ENCODE measurements around the gene WDR18.
"Not testable (repeated sequence)": the region's sequence is repeated elsewhere in the genome, so short reads cannot be mapped to it uniquely, and the experiment has no call there.

The WDR18 gene

DNA sequence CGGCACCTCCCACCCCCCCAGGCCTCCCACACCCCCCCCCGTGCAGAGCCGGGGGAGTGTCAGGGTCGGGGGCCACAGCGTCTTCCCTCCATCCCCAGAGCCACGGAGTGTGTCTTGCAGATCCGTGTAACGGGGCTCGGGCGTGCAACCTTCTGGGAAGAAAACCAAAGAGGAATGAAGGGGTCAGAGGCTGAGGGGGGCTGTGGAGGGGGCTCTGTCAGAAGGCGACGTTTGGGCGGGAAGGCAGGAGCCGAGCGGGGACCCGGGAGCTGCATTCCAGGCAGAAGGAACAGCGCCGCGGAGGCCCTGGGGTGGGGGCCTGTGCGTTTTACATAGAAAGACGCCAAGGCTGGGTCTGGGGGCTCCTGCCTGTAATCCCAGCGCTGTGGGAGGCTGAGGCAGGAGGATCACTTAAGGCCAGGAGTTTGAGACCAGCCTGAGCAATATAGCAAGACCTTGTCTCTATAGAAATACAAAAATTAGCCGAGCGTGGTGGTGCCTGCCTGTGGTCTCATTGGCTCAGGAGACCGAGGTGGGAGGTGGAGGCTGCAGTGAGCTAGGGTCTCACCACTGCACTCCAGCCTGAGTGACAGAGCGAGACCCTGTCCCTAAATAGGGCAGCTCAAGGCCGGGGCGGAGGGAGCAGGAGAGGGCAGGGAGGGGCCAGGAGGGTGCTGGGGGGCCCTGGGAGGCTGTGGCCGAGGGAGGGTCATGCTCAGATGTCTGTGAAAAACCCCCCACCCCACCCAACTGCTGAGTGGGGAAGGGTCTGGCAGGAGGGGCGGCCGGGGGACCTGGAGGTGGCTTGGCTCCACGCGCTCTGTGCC, 30.5 kb upstream of the WDR18 start:
- Histone ChIP-seq H3K9me3 (ENCODE audit: severe bottlenecking) (no peaks in the 10 kb centered on the region), H3K4me3 (ENCODE audit: low read depth, low read length) (no peak overlapping the region), H3K27me3 (ENCODE audit: insufficient read depth, low read depth, severe bottlenecking) (no peaks in the 10 kb centered on the region), H3K36me3 (no peaks in the 10 kb centered on the region; the same call in 1 of the 2 replicates), H3K27ac (no peak overlapping the region)
- no peak for DNase-seq
- TF ChIP-seq CTCF (IDR thresholded peaks at IDR 0.05; ENCODE audit: low read depth, low read length) = no peak

DNA sequence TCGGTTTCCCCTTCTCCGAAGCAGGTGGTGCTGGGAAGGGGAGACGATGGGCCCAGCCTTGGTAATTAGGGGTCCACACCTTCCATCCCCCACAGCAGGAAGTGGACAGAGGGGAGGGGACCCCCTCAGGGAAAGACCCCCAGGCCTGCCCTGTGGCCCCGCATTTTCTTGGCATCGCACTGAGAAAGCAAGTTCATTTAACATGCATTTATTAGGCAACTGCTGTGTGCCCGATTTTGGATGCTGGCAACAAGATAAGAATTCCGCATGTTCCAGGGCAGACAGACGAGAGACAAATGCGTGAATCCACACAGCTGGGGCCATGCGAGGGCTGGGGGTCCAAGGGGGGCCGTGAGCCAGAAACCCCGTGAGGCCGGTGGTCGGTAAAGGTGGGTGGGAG, 29.9 kb upstream of the WDR18 start:
- Histone ChIP-seq H3K36me3 (peaks cover 4% of the 10 kb centered on the region; the same call in 1 of the 2 replicates), H3K4me3 (ENCODE audit: low read depth, low read length) (no peak overlapping the region), H3K27ac (no peak overlapping the region), H3K9me3 (ENCODE audit: severe bottlenecking) (no peaks in the 10 kb centered on the region), H3K27me3 (ENCODE audit: insufficient read depth, low read depth, severe bottlenecking) (no peaks in the 10 kb centered on the region)
- no peak for DNase-seq
- no peak for TF ChIP-seq CTCF (IDR thresholded peaks at IDR 0.05; ENCODE audit: low read depth, low read length)

GRCh38 chr19:954672-955494, 29.3 kb upstream of the WDR18 start:
- no peaks in the 10 kb centered on the region for H3K27me3 ChIP-seq (ENCODE audit: insufficient read depth, low read depth, severe bottlenecking)
- no peak for TF ChIP-seq CTCF (IDR thresholded peaks at IDR 0.05; ENCODE audit: low read depth, low read length)
- H3K27ac ChIP-seq = no peak overlapping the region
- no peak overlapping the region for H3K4me3 ChIP-seq (ENCODE audit: low read depth, low read length)
- no peaks in the 10 kb centered on the region for H3K9me3 ChIP-seq (ENCODE audit: severe bottlenecking)
- DNase-seq = no peak
- peaks cover 8% of the 10 kb centered on the region for H3K36me3 ChIP-seq

GRCh38 chr19:955803-956765, 28.1 kb upstream of the WDR18 start:
- no peak for DNase-seq
- H3K36me3 ChIP-seq = peaks cover 20% of the 10 kb centered on the region
- H3K27me3 ChIP-seq (ENCODE audit: insufficient read depth, low read depth, severe bottlenecking) = no peaks in the 10 kb centered on the region
- no peaks in the 10 kb centered on the region for H3K9me3 ChIP-seq (ENCODE audit: severe bottlenecking)
- H3K4me3 ChIP-seq (ENCODE audit: low read depth, low read length) = no peak overlapping the region
- TF ChIP-seq CTCF (IDR thresholded peaks at IDR 0.05; ENCODE audit: low read depth, low read length) = no peak
- no peak overlapping the region for H3K27ac ChIP-seq

DNA sequence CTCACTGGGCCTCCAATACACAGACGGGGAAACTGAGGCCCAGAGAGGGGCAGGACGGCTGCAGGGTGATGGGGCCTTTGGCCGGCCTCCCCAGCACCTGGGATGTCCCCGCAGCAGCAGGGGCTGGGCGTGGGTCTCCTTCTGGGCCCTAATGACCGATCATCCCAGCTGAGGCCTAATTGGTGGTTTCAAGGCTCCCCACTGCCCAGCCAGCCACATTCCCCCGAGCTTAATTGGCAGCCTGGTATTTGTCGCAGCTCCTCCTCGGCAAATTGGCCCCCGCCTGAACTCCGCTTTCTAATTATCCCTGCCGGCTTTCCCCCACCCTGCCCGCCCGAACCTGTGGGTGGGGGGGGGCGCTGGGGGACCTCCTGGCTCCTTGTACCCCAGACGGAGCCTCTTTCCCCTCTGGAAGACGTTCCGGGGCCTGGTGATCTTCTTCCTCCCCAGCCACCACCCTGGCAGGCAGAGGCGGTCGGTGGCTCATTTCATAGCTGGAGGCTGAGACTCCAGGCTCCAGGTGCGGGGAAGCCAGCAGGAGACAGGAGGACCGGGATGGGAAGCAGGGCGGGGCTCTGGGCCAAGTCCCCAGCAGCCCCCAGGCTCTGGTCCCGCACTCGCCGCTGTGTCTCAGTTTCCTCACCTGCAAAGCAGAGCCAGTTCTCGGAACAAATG, 27.2 kb upstream of the WDR18 start:
- no peak overlapping the region for H3K4me3 ChIP-seq (ENCODE audit: low read depth, low read length)
- TF ChIP-seq CTCF (IDR thresholded peaks at IDR 0.05; ENCODE audit: low read depth, low read length) = no peak
- H3K27ac ChIP-seq = no peak overlapping the region
- H3K9me3 ChIP-seq (ENCODE audit: severe bottlenecking) = no peaks in the 10 kb centered on the region
- no peak for DNase-seq
- H3K36me3 ChIP-seq = peaks cover 28% of the 10 kb centered on the region
- H3K27me3 ChIP-seq (ENCODE audit: insufficient read depth, low read depth, severe bottlenecking) = no peaks in the 10 kb centered on the region

GRCh38 chr19:957578-957977, 26.6 kb upstream of the WDR18 start:
- H3K4me3 ChIP-seq (ENCODE audit: low read depth, low read length); H3K9me3 ChIP-seq (ENCODE audit: severe bottlenecking); H3K27me3 ChIP-seq (ENCODE audit: insufficient read depth, low read depth, severe bottlenecking); H3K27ac ChIP-seq; DNase-seq: not testable (repeated sequence)
- peaks cover 28% of the 10 kb centered on the region for H3K36me3 ChIP-seq

Measured in WERI-Rb-1 (cell line).